Sciatic nerve (tissue), 2 donors: ENCODE results near the gene OR1E1. TPM values are rescaled to one million over a fixed set of nuclear protein-coding genes. Genes with fewer than 3 reads are reported as not detected.
"Not testable (repeated sequence)": the region's sequence is repeated elsewhere in the genome, so short reads cannot be mapped to it uniquely, and the experiment has no call there.

Experiments used
- ATAC-seq: fragments of 200-7000 bp; cut with Tn5 transposase; one replicate; pipeline ENCODE4 v1.9.1; 2020; ENCODE audit warnings: mild to moderate bottlenecking, moderate library complexity
- DNase-seq: peaks from one replicate; pipeline ENCODE4 v3.0.0-alpha.2; 2020; ENCODE audit warnings: low spot score
- intact Hi-C: fragments of 100-400 bp; cut with DNase I; formaldehyde crosslinking; loops from one replicate; pipeline ENCODE4 v1.14.2; 2022
- total RNA-seq: library from RNA; stranded (reverse); fragmentation: NEBNext Ultra II Directional; extraction: Animal tissue kit (Norgen Biotek cat#: 25700); gene quantifications from one replicate; pipeline ENCODE4 v1.2.1, GENCODE V29; 2021
- donor health status: DM: no; HTN: no; CAD: no.
- donor health status: DM: no; HTN: no; CAD: no.

OR1E1 gene
- total RNA-seq: not detected

GRCh38 chr17:3398310-3398709, at the start of gene OR1E1:
Gene OR1E1, minus strand, starts transcription at chr17:3398410. Its CDS starts 0 bp downstream, at chr17:3398410.
- ATAC-seq: no peak
- no peak for DNase-seq
- intact Hi-C loops: no loop called here

GRCh38 chr17:3447625-3448024, 49.4 kb upstream of the OR1E1 start:
- DNase-seq (no peak), ATAC-seq (no peak)
- intact Hi-C loops: no loop called here

- intact Hi-C loops: no loop called here
- no peak for DNase-seq
- ATAC-seq: no peak
These were observed 42.2 kb upstream of the OR1E1 start for GRCh38 chr17:3440451-3440850.

GRCh38 chr17:3438368-3438767, 40.2 kb upstream of the OR1E1 start:
- intact Hi-C loops: no loop called here
- ATAC-seq (no peak), DNase-seq (no peak)

- intact Hi-C loops: no loop called here
- no peak for ATAC-seq
- no peak for DNase-seq
These were observed 35.5 kb upstream of the OR1E1 start, which contains the start of gene OR1E2 for GRCh38 chr17:3433741-3434140. Gene OR1E2, minus strand, starts transcription at chr17:3433841. Its CDS starts 0 bp downstream, at chr17:3433841.

- DNase-seq, ATAC-seq, intact Hi-C loops: not testable (repeated sequence)
These were observed 35.0 kb upstream of the OR1E1 start for GRCh38 chr17:3433215-3433614.

GRCh38 chr17:3418222-3418621, 20.0 kb upstream of the OR1E1 start:
- intact Hi-C loops: no loop called here
- DNase-seq (no peak), ATAC-seq (no peak)

GRCh38 chr17:3415610-3416009, 17.4 kb upstream of the OR1E1 start:
- DNase-seq (no peak), ATAC-seq (no peak)
- intact Hi-C loops: no loop called here

- ATAC-seq, intact Hi-C loops, DNase-seq: not testable (repeated sequence)
These were observed 14.0 kb upstream of the OR1E1 start for GRCh38 chr17:3412216-3412615.

- intact Hi-C loops: no loop called here
- DNase-seq: no peak
- ATAC-seq: no peak
These were observed 12.9 kb upstream of the OR1E1 start, which contains the start of gene OR3A3 for GRCh38 chr17:3411070-3411469. Gene OR3A3, plus strand, starts transcription at chr17:3411370.

- ATAC-seq, DNase-seq, intact Hi-C loops: not testable (repeated sequence)
These were observed 5.6 kb upstream of the OR1E1 start for GRCh38 chr17:3403856-3404255.

- ATAC-seq: no peak
- no peak for DNase-seq
- intact Hi-C loops: no loop called here
These were observed 3.6 kb upstream of the OR1E1 start for GRCh38 chr17:3401786-3402185.

GRCh38 chr17:3400055-3400454, 1.8 kb upstream of the OR1E1 start:
- intact Hi-C loops: no loop called here
- DNase-seq (no peak), ATAC-seq (no peak)

- ATAC-seq, intact Hi-C loops, DNase-seq: not testable (repeated sequence)
These were observed 409 bp downstream of the OR1E1 start for GRCh38 chr17:3397801-3398200.

- DNase-seq (no peak), ATAC-seq (no peak)
- intact Hi-C loops: no loop called here
These were observed 8.4 kb downstream of the OR1E1 start for GRCh38 chr17:3389791-3390190.

GRCh38 chr17:3385869-3386816, 12.1 kb downstream of the OR1E1 start, which contains the start of gene OR3A2:
Gene OR3A2, minus strand, starts transcription at chr17:3386308.
- DNase-seq: no peak
- no peak for ATAC-seq
- intact Hi-C loops: no loop called here

- DNase-seq (no peak), ATAC-seq (no peak)
- intact Hi-C loops: no loop called here
These were observed 16.3 kb downstream of the OR1E1 start for GRCh38 chr17:3381957-3382356.

GRCh38 chr17:3378321-3378720, 19.9 kb downstream of the OR1E1 start:
- intact Hi-C loops: no loop called here
- no peak for ATAC-seq
- no peak for DNase-seq

- intact Hi-C loops, ATAC-seq, DNase-seq: not testable (repeated sequence)
These were observed 27.0 kb downstream of the OR1E1 start for GRCh38 chr17:3371167-3371566.
